Esophagus muscularis mucosa (tissue), 3 donors: ENCODE measurements around the gene ABTB2.

Experiments used
- CTCF ChIP-seq, 3 experiments: fragments of 200-600 bp in 2 of 3; fragments of 450-650 bp in 1 of 3; sonication (generic) in 2 of 3; IDR thresholded peaks; one replicate each; pipeline ENCODE4 v1.5.1; 2017 to 2019; ENCODE audit warnings: antibody characterized with exemption in 3 of 3, mild to moderate bottlenecking in 2 of 3, moderate library complexity in 1 of 3
- EP300 ChIP-seq: sonication (generic); formaldehyde crosslinking; IDR thresholded peaks from one replicate; pipeline ENCODE4 v1.6.1; 2017; ENCODE audit warnings: antibody characterized with exemption

- TF ChIP-seq CTCF (IDR thresholded peaks at IDR 0.05) (no peak), EP300 (no peak)
Measured at GRCh38 chr11:34181856-34182405, 175.9 kb downstream of the ABTB2 start.
